Testis (tissue), 3 donors: Measurements from ENCODE around the gene GNAI2. TPM values are rescaled to one million over a fixed set of nuclear protein-coding genes. Genes with fewer than 3 reads are reported as not detected.
A peak's percentile ranks its signal among the peaks of the same experiment; 100 is the strongest.

ENCODE experiments used
- DNase-seq: peaks from one replicate; pipeline ENCODE4 v3.0.0-alpha.2; 2019
- H3K27ac ChIP-seq, 2 donors: fragments of 200-600 bp; sonication (generic); one replicate each; pipeline ENCODE4 v1.5.1; 2019
- H3K27me3 ChIP-seq: fragments of 200-600 bp; sonication (generic); one replicate; pipeline ENCODE4 v1.5.1; 2019
- H3K36me3 ChIP-seq: fragments of 200-600 bp; sonication (generic); one replicate; pipeline ENCODE4 v1.5.1; 2017; ENCODE audit warnings: low read depth; ENCODE audit errors: missing control alignments
- H3K4me1 ChIP-seq: fragments of 200-600 bp; sonication (generic); one replicate; pipeline ENCODE4 v1.5.1; 2019
- H3K4me3 ChIP-seq, 2 donors: fragments of 200-600 bp; sonication (generic); one replicate each; pipeline ENCODE4 v1.5.1; 2017 to 2019
- H3K9me3 ChIP-seq: fragments of 200-600 bp; sonication (generic); one replicate; pipeline ENCODE4 v1.5.1; 2017
- POLR2A ChIP-seq: fragments of 450-650 bp; IDR thresholded peaks from one replicate; pipeline ENCODE4 v1.6.1; 2017; ENCODE audit warnings: antibody characterized with exemption, mild to moderate bottlenecking, moderate library complexity
- WGBS, 2 donors: methylation state at CpG; one replicate each; pipeline ENCODE4 v1.1.5; 2018; 5-methylcytosine and 5-hydroxymethylcytosine counted together
- intact Hi-C: fragments of 100-400 bp; cut with DNase I; formaldehyde crosslinking; loops from one replicate; pipeline ENCODE4 v1.15.1; 2023; ENCODE audit warnings: low total_unique reads
- polyA plus RNA-seq: library from polyadenylated mRNA; stranded (reverse); fragments of 350-450 nt; fragmentation: Illumina TruSeq; extraction: RNeasy Lipid Tissue Mini Kit (QIAGEN cat#74804); gene quantifications from one replicate; pipeline ENCODE4 v1.2.3, GENCODE V29; 2014; ENCODE audit warnings: low read depth, low replicate concordance; ENCODE audit not compliant: insufficient read depth
- total RNA-seq, 2 donors: library from RNA; depleted of rRNA; stranded (reverse); fragments of >200 nt; gene quantifications; one replicate each; pipeline ENCODE4 v1.2.3, GENCODE V29; 2016
- TF ChIP-seq, protein P1 (sequence below), 3 experiments: fragments of 450-650 bp in 2 of 3; fragments of 200-600 bp in 1 of 3; sonication (generic) in 1 of 3; IDR thresholded peaks; one replicate each; pipeline ENCODE4 v1.5.1; 2016 to 2019; ENCODE audit warnings: antibody characterized with exemption in 3 of 3, mild to moderate bottlenecking in 2 of 3, moderate library complexity in 1 of 3

The GNAI2 gene
- total and polyA plus RNA-seq, 3 donors from 2014 or later = 238 to 343 (median 239) TPM

DNA sequence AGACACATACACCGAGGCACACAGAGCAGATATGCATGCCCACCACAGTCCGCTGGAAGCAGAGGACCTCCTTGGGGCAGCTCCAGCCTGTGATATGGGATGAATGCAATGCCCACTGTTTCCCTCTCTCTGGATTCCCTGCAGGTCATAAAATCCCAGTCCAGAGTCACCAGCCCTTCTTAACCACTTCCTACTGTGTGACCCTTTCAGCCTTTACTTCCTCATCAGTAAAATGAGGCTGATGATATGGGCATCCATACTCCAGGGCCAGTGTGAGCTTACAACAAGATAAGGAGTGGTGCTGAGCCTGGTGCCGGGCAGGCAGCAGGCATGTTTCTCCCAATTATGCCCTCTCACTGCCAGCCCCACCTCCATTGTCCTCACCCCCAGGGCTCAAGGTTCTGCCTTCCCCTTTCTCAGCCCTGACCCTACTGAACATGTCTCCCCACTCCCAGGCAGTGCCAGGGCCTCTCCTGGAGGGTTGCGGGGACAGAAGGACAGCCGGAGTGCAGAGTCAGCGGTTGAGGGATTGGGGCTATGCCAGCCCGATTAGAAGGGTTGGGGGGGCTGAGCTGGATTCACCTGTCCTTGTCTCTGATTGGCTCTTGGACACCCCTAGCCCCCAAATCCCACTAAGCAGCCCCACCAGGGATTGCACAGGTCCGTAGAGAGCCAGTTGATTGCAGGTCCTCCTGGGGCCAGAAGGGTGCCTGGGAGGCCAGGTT lies 44.9 kb upstream of the GNAI2 start, which contains the start of gene GNAT1:
Gene GNAT1, plus strand, starts transcription at position 675 of the 725 bp plus-strand sequence. CDS start 116 bp downstream, outside the sequence.
- 75 to 84% methylated on average over 3 to 8 of the region's 8 CpGs for WGBS, 2 donors
- no peaks in the 10 kb centered on the region for H3K36me3 ChIP-seq
- peaks cover 9% of the 10 kb centered on the region for H3K4me1 ChIP-seq
- H3K9me3 ChIP-seq = no peaks in the 10 kb centered on the region
- H3K27ac ChIP-seq = no peak within 1 kb of the TSS
- intact Hi-C loops = loop anchor here (5.0 to 10.0 kb wide), 2 partner anchors 36 to 84 kb away; partner anchors contain the start of gene LSMEM2
- H3K27me3 ChIP-seq = peaks cover 3% of the 10 kb centered on the region
- no peak within 1 kb of the TSS for H3K4me3 ChIP-seq
- no peak for TF ChIP-seq POLR2A
- TF ChIP-seq, protein P1, sequence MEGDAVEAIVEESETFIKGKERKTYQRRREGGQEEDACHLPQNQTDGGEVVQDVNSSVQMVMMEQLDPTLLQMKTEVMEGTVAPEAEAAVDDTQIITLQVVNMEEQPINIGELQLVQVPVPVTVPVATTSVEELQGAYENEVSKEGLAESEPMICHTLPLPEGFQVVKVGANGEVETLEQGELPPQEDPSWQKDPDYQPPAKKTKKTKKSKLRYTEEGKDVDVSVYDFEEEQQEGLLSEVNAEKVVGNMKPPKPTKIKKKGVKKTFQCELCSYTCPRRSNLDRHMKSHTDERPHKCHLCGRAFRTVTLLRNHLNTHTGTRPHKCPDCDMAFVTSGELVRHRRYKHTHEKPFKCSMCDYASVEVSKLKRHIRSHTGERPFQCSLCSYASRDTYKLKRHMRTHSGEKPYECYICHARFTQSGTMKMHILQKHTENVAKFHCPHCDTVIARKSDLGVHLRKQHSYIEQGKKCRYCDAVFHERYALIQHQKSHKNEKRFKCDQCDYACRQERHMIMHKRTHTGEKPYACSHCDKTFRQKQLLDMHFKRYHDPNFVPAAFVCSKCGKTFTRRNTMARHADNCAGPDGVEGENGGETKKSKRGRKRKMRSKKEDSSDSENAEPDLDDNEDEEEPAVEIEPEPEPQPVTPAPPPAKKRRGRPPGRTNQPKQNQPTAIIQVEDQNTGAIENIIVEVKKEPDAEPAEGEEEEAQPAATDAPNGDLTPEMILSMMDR (IDR thresholded peaks at IDR 0.05) = no peak
- DNase-seq = no peak

DNA sequence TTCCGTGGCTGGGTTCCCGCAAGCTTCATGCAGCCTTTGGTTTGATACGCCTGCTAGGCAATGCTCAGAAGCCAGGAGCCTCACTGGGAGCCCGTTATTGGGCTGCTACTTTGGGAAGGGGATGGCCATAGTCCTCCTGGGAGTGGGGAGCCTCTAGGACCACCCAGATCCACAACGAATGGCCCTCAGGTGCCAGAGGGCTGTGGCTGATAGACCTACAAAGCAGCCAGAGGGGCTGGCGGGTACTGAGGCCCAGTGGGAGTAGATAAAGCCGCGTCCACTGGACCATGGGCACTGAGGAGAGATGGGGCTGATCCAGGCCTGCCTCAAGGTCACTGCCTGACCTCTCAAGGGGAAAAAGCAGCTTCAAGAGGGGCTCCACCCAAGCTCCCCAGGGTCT lies 43.9 kb upstream of the GNAI2 start:
- TF ChIP-seq, protein P1 (IDR thresholded peaks at IDR 0.05) = no peak
- TF ChIP-seq POLR2A = no peak
- Histone ChIP-seq H3K36me3 (no peaks in the 10 kb centered on the region), H3K27me3 (peaks cover 3% of the 10 kb centered on the region), H3K4me3 (no peak overlapping the region), H3K9me3 (no peaks in the 10 kb centered on the region), H3K4me1 (peaks cover 9% of the 10 kb centered on the region), H3K27ac (no peak overlapping the region)
- intact Hi-C loops = loop anchor here (5.0 to 10.0 kb wide), 2 partner anchors 35 to 83 kb away; partner anchors contain the start of gene LSMEM2
- no peak for DNase-seq
- WGBS, 2 donors = 78 to 93% methylated on average over 4 to 8 of the region's 8 CpGs

DNA sequence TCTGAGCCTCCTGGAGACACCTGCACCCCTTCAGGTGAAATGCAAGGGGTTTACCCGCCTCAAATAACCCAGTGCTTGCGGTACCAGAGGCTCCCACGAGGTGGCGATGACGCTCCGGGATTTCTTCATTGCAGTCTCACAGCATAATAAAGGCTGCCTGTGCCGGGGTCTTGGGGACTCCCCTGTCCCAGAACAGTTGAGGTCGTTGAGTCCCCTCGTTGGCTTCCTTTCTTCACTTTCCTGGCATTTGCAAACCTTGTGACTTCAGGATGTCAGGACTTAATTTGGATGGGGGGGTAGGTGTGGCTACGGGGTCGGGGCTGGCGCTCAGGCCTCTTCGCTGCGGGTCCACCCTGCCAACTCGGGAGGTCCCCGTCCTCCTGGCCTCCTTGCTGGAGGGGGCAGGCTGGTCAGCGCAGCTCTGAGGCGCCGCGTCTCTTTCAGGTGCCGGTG lies 43.3 kb upstream of the GNAI2 start:
- Histone ChIP-seq H3K27ac (no peak overlapping the region), H3K36me3 (no peaks in the 10 kb centered on the region), H3K4me3 (peak overlapping the region in 1 of 2 donors; percentile 8), H3K27me3 (peaks cover 3% of the 10 kb centered on the region), H3K4me1 (peaks cover 9% of the 10 kb centered on the region), H3K9me3 (no peaks in the 10 kb centered on the region)
- TF ChIP-seq, protein P1 (IDR thresholded peaks at IDR 0.05) = peak; percentile 75 to 91 (median 91)
- TF ChIP-seq POLR2A = no peak
- peak; percentile 80 for DNase-seq
- intact Hi-C loops = loop anchor here (5.0 to 10.0 kb wide), 2 partner anchors 35 to 82 kb away; partner anchors contain the start of gene LSMEM2
- 0 to 6% methylated on average over 9 to 21 of the region's 21 CpGs for WGBS, 2 donors

DNA sequence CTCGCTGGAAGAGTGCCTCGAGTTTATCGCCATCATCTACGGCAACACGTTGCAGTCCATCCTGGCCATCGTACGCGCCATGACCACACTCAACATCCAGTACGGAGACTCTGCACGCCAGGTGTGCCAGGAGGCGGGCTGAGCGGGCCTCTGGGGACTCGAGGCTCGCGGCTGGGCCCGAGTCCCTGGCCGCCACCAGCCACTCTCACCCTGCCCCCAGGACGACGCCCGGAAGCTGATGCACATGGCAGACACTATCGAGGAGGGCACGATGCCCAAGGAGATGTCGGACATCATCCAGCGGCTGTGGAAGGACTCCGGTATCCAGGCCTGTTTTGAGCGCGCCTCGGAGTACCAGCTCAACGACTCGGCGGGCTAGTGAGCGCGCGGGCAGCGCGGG lies 42.7 kb upstream of the GNAI2 start:
- H3K36me3 ChIP-seq = no peaks in the 10 kb centered on the region
- H3K9me3 ChIP-seq = no peaks in the 10 kb centered on the region
- 29 to 70% methylated on average over 4 to 19 of the region's 36 CpGs for WGBS, 2 donors
- H3K4me3 ChIP-seq = peak overlapping the region in 1 of 2 donors; percentile 8
- no peak for DNase-seq
- TF ChIP-seq, protein P1 (IDR thresholded peaks at IDR 0.05) = no peak
- no peak for TF ChIP-seq POLR2A
- H3K27me3 ChIP-seq = peaks cover 3% of the 10 kb centered on the region
- peaks cover 9% of the 10 kb centered on the region for H3K4me1 ChIP-seq
- no peak overlapping the region for H3K27ac ChIP-seq
- intact Hi-C loops = loop anchor here (5.0 to 10.0 kb wide), 2 partner anchors 34 to 82 kb away; partner anchors contain the start of gene LSMEM2
